Epidermal melanocyte (primary cell): ENCODE data around the gene AAGAB.

Source experiments
- DNase-seq: peaks from one replicate; pipeline ENCODE4 v3.0.0; 2011; ENCODE audit warnings: low spot score; ENCODE audit not compliant: insufficient read length

Gene AAGAB

DNA sequence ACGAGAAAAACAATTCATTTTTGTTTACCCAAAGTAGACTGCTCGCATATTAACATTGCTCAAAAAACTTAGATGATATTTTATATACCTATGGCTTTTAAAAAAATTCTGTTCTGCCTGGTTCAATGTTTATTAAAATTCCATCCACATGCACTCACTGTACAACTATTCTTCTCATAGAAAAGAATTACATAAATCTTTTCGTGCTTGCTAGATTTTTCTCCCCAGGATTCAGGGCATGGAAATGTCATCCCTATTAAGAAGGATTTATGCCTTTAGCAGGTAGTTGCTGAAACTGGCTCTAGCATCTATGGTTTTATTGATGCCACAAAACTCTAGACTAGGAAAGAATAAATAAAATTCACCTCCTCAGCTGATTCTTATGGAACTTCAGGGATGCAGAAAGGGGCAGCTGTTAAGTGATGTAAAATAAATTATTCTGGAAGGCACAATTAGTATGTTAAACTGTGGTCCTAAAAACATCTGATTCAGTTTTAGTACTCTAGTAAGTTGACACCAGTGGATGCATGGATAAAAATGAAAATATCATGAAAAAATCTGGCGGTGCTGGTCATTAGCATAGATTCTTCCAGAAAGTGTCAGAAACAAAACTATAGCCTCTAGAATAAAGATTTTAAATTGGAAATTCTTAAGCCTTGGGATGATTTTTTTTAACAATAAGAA is 41.6 kb downstream of the AAGAB start:
- no peak for DNase-seq

DNA sequence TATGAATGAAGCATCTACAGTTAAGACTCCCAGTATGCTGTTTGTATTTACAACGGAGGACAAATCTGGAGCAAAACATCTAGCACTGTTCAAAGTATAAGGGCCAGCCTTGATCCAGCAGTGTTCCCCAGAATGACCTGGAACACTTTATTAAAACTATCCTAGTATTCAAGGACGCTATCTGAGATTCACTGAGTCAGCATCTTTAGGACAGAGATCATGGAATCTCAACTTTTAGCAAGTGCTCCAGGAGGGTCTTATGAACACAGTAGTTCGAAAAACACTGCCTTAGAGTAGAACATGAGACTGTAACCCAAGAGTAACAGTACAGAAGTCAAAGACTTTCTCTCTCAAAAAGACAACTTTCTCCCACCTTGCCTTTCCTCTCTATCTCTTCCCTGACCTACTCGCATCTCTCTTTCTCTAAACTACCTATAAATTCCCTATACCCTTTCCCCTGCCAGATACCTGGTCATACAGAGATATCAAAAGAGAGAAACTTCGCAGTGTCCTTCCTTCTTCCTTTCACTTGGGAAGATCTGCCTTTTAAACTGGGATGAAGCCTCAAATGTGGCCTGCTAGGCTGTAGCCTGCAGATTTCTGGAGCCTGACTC is 43.8 kb downstream of the AAGAB start:
- DNase-seq = no peak

DNA sequence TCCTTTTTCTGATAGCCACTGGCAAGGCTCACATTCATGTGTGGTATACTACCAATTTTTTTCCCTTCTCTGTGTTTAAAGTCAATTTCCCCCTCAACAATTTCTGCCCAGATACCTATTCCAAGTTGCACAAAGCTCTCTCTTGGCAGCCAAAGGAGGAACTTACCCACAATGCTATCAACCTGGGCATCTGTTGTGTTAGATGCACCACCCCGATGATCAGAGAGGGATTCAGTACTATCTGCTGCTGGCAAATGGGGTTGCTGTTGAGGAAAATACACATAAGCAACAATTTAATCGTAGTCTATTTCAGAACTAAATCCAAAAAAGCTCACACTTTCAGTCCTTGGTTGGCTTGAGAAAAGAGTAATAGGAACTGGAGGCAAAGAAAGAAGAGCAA is 46.1 kb downstream of the AAGAB start:
- DNase-seq = no peak

DNA sequence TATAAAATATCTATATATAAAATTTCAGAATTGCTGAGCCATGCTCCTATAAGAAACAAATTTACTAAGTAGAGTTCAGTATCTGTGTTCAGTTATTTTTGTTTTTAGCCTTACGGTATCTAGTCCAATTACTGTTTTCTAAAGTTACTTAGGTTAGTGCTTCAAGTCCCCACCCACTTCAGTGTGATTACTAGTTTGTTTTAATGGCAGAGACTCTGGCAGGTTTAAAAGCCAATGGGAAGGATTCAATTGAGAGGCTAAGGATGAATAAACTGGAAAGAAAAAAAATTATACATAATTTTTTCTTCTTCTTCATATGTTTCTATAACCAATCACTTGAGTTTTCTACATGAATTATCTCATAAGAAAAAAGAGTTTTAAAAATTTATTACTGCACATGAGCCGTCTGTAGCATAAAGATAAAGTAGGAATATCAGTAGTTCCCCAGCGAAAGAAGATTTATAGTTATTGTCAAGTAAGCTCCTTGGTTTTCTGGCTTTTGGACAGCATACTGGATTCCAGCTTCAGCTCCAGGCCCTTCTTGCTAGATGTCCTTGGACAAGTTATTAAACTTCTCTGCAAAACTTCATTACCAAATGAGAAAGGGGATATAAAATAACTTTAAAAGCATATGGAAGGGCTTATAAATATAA is 46.8 kb downstream of the AAGAB start:
- no peak for DNase-seq

- DNase-seq = no peak
These were observed 51.5 kb downstream of the AAGAB start for GRCh38 chr15:67202991-67203390.

- DNase-seq = no peak
These were observed 52.4 kb downstream of the AAGAB start for GRCh38 chr15:67202091-67202490.

DNA sequence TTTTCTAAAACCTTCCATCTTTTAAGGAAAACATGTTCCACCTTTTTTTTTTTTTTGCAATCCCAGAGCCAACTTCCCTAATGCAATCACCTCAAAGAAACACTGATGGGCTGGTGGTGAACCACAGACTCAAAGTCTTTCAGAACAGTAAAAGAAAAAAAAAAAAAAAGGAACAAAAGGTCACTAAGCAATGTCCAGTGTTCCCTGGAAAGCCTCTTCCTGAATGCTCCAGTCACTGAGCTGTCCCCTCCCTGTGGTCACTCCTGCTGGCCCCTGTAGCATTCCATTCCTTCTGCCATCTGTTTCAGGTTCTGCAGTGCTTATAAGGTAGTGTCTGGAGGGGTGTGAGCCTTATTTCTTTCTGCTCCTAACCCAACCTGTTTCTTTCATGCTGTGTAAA is 53.3 kb downstream of the AAGAB start:
- no peak for DNase-seq

DNA sequence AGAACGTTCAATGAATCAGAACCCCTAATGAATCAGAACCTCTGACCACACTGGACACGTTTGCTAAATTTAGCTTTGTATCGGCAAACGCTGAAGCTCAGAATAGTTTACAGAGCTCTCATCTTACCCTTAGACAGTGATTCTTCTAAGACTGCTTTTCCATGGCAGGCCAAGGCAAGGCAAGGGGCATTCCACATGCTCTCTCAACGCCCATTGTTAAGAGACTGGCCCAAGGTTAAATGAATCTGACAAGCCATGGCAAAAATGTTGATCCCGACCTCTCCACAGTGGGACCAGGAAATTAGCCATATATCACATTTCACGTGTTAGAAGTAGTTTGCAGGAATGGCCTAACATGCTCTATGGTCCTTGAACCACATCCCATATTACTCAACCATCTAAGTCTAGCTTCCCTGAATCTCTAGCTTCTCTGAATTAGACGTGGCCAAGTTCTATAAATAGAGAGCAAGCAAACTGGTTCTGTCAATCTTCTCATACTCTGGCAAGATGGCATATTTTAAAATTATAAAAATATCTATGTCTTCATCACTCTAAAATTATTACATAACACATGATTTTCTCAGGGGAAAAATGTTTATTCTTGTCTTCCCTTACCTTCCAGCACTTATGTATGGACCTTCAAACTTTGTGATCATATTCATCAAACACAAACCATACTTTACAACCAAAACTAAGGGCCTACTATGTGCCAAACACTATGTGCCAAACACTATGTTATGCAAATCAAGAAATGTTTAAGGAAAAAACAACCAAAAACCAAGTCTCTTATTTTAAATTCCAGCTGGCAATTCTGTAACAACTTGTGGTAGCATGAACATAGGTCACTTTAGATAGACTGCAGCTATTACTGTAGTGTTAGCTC is 54.3 kb downstream of the AAGAB start:
- no peak for DNase-seq

GRCh38 chr15:67199391-67199790 is 55.1 kb downstream of the AAGAB start:
- DNase-seq = no peak

DNA sequence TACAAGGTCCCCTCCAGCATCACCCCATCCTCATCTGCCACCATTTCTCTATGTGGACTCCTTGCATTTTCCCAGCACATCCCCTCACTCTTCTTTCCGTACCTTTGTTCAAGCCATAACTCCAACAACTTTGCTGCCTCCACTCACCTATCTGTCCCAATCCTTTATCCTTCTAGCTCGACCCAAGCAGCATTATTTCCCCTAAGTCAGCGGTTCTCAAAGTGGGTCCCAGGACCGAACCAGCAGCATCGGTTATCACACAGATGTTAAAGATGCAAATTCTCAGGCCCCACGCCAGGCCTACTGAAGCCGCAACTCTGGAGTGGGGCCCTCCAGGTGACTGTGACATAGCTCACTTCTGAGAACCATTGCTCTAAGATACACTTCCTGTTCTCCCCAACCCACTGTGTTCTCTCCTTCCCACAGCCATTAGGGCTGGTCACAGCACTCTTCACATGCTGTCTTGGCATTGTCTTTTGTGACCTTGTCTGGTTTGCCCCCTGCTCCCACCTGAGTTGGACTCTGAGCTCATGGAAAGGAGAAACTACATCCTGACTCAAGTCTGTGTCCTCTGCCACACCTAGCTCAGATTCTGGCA is 56.2 kb downstream of the AAGAB start:
- no peak for DNase-seq

DNA sequence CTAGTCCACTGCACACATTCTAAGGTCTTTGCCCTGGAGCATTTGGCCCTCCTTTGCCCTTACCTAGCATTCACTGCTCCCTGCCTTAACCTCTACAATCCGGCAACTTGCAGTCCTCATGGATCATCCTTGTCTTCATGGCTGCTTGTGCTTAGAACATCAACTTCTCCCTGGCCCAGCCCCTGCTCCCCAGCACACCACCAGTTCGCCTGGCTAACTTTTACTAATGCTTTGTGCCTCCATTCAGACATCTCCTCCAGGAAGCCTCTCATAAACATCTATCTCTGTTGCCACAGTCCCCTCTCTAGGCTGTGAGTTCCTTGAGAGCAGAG is 57.1 kb downstream of the AAGAB start:
- DNase-seq = no peak

DNA sequence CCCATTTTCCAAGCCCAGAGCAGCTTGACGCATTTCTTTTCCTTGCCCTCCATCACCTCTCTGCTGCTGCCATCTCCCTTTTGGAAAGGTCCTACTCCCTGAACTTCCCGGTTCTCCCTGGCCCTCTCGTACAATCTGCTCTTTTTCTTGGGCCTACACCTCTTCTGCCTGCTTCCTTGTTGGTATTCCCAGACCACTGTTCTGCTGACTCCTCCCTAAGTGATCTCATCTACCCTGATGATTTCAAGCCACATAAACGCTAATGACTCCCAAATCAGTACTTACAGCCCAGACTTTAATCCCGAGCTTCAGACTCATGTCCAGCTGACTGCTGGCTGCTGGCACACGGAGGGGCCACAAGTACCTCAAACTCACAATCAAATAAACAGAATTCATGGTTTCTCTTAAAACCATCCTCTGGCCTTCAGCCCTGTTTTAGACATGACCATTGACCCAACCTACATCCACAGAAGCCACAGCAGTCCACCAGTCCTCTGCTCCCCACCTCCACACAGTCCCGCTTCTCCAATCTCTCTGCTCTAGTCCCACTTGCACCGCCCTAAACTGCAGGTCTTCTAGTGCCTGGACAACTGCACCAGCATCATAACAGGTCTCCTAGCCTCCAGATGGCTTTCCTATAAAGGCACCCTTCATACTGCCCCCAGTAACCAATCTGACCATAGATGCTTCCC is 57.6 kb downstream of the AAGAB start:
- DNase-seq = no peak

DNA sequence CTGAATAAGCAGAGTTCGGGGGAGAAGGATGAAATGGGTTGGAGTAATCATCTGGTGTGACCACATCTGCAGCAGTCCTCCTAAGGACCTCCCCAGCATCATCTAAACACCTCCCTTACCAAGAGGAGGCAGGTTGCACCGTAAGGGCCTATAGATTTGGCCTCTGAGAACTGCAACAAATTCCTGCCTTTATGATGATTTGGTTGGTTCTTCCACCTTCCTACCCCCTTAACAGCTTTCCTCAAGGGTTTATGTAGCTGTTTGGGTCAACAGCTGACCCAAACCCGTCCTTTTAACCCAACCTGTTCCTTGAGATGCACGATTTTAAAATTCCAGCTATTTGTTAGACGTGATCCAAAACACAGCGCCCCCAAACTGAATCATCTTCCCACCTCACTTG is 58.2 kb downstream of the AAGAB start:
- no peak for DNase-seq

DNA sequence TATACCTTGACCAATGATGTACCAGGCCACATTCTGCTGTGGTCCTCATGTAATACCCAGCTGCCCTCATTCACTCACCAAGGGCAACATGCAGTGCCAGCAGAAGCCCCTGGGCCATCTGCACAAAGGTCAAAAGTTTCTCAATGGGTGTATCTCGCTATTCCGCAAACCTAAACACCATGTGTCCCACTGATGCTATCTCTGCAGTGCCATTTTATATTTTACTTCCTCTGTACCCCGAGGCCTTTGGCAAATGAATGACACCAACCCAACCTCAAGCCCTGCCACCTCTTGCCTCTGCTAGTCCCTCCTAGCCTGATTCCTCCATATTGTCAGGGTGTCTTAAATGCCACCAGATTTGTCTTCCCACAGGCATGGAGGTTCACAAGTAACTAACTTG is 59.2 kb downstream of the AAGAB start:
- no peak for DNase-seq

DNA sequence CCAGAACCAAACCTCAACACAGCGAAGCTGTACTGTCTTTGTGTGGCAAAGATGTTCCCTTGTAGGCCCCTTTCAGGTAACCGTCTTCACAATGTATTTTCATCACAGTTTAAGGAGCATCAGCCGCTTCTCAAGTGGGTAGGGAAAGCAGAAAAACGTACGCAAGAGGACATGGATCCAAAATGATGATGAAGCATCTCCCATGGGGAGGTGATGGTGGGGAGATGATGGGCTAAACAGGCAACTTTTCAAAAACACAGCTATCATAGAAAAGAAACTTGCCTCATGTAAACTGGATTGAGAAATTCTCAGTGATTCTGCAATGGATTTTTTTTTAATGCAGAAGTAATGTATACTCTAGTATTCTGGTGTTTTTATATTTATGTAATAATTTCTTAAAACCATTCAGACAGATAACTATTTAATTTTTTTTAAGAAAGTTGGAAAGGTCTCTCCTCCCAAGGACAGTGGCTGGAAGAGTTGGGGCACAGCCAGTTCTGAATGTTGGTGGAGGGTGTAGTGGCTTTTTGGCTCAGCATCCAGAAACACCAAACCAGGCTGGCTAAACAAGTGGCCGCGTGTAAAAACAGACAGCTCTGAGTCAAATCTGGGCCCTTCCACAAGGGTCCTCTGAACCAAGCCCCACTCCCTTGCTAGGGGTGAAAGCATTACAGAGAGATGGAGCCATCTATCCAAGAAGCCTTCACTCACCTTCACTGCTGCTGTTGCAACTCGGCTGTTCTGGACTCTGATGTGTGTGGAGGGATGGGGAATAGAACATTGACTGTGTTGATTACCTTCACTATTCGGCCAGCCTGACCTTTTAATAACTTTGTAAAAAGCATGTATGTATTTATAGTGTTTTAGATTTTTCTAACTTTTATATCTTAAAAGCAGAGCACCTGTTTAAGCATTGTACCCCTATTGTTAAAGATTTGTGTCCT is 60.0 kb downstream of the AAGAB start:
- DNase-seq = no peak

GRCh38 chr15:67193223-67193990 is 61.1 kb downstream of the AAGAB start:
- no peak for DNase-seq

GRCh38 chr15:67192185-67192820 is 62.2 kb downstream of the AAGAB start:
- DNase-seq = no peak

DNA sequence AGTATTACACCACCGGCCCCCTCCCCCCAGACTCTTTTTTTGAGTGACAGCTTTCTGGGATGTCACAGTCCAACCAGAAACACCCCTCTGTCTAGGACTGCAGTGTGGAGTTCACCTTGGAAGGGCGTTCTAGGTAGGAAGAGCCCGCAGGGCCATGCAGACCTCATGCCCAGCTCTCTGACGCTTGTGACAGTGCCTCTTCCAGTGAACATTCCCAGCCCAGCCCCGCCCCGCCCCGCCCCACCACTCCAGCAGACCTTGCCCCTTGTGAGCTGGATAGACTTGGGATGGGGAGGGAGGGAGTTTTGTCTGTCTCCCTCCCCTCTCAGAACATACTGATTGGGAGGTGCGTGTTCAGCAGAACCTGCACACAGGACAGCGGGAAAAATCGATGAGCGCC is 63.6 kb downstream of the AAGAB start:
- no peak for DNase-seq

DNA sequence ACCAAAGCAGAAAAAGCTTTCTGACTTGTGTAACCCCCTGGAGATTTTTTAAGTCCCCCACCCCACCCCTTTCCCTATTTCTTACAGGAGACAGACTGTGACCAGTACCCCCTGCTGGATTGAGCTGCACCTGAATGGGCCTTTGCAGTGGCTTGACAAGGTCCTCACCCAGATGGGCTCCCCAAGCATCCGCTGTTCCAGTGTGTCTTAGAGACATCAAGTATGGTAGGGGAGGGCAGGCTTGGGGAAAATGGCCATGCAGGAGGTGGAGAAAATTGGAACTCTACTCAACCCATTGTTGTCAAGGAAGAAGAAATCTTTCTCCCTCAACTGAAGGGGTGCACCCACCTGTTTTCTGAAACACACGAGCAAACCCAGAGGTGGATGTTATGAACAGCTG is 64.1 kb downstream of the AAGAB start:
- no peak for DNase-seq
